Stimulated activated CD4-positive, alpha-beta T cell treated with anti-CD3 and anti-CD28 coated beads, Interleukin-12 subunit alpha, Interleukin-12 subunit beta, amount 100 ng/mL, for 48 hours (primary cell): Measurements from ENCODE around the gene CST11.

Experiments used
- DNase-seq, 3 donors: peaks; one replicate each; pipeline ENCODE4 v3.0.0-alpha.2; 2020; ENCODE audit warnings: low read depth in 2 of 3, low spot score in 1 of 3

Gene CST11

GRCh38 chr20:23454816-23455215 is 2.1 kb upstream of the CST11 start:
- DNase-seq = no peak

- no peak for DNase-seq
Observed at GRCh38 chr20:23453549-23454543, 1.2 kb upstream of the CST11 start.

- DNase-seq = no peak
Observed at GRCh38 chr20:23451956-23452487, 654 bp downstream of the CST11 start.

GRCh38 chr20:23450877-23451276 is 1.8 kb downstream of the CST11 start:
- DNase-seq = no peak

- DNase-seq = no peak
Observed at GRCh38 chr20:23449421-23449820, 3.3 kb downstream of the CST11 start.

- DNase-seq = no peak
Observed at GRCh38 chr20:23448167-23448566, 4.5 kb downstream of the CST11 start.

- peak; percentile 8 to 26 (median 13) for DNase-seq
Observed at GRCh38 chr20:23446505-23446904, 6.2 kb downstream of the CST11 start.

GRCh38 chr20:23445596-23446217 is 7.0 kb downstream of the CST11 start:
- DNase-seq = no peak

- DNase-seq = no peak
Observed at GRCh38 chr20:23444859-23445258, 7.8 kb downstream of the CST11 start.

- DNase-seq = no peak
Observed at GRCh38 chr20:23442436-23442835, 10.2 kb downstream of the CST11 start.

- peak; percentile 18 to 67 (median 39) for DNase-seq
Observed at GRCh38 chr20:23441850-23442313, 10.8 kb downstream of the CST11 start.

GRCh38 chr20:23440004-23440403 is 12.7 kb downstream of the CST11 start:
- no peak for DNase-seq

GRCh38 chr20:23438661-23439060 is 14.0 kb downstream of the CST11 start:
- no peak for DNase-seq

GRCh38 chr20:23437126-23437899 is 15.4 kb downstream of the CST11 start:
- DNase-seq = no peak

- no peak for DNase-seq
Observed at GRCh38 chr20:23436681-23437080, 16.0 kb downstream of the CST11 start.

GRCh38 chr20:23435626-23436539 is 16.8 kb downstream of the CST11 start:
- no peak for DNase-seq

- no peak for DNase-seq
Observed at GRCh38 chr20:23434521-23435313, 18.0 kb downstream of the CST11 start.

GRCh38 chr20:23433628-23434027 is 19.0 kb downstream of the CST11 start:
- no peak for DNase-seq

- DNase-seq = no peak
Observed at GRCh38 chr20:23425129-23425528, 27.5 kb downstream of the CST11 start.
